HG03565 (cell line): ENCODE measurements around the gene KCNIP3.

Source experiments
- ATAC-seq: cut with Tn5 transposase; IDR thresholded peaks from one replicate; pipeline ENCODE4 v1.9.1; 2021; ENCODE audit warnings: mild to moderate bottlenecking, moderate library complexity; ENCODE audit not compliant: unreplicated experiment

Gene KCNIP3

GRCh38 chr2:95294579-95295250 lies 2.4 kb upstream of the KCNIP3 start:
- ATAC-seq, result no peak

GRCh38 chr2:95295376-95295775 lies 1.8 kb upstream of the KCNIP3 start:
- ATAC-seq, result no peak

- no peak for ATAC-seq
Measured at GRCh38 chr2:95296011-95296410, 1.1 kb upstream of the KCNIP3 start.

GRCh38 chr2:95297639-95298395 lies 670 bp downstream of the KCNIP3 start:
- no peak for ATAC-seq

- no peak for ATAC-seq
Measured at GRCh38 chr2:95298486-95299111, 1.5 kb downstream of the KCNIP3 start.

GRCh38 chr2:95299961-95300360 lies 2.8 kb downstream of the KCNIP3 start:
- ATAC-seq, result no peak

- no peak for ATAC-seq
Measured at GRCh38 chr2:95300450-95300849, 3.3 kb downstream of the KCNIP3 start.

- ATAC-seq, result no peak
Measured at GRCh38 chr2:95301186-95301585, 4.0 kb downstream of the KCNIP3 start.

GRCh38 chr2:95301876-95302641 lies 4.9 kb downstream of the KCNIP3 start:
- ATAC-seq, result no peak

- ATAC-seq, result no peak
Measured at GRCh38 chr2:95303191-95303919, 6.2 kb downstream of the KCNIP3 start.

- ATAC-seq, result no peak
Measured at GRCh38 chr2:95305380-95306061, 8.4 kb downstream of the KCNIP3 start.

- no peak for ATAC-seq
Measured at GRCh38 chr2:95306336-95306895, 9.3 kb downstream of the KCNIP3 start.

GRCh38 chr2:95307036-95307435 lies 9.9 kb downstream of the KCNIP3 start:
- no peak for ATAC-seq

GRCh38 chr2:95307878-95308277 lies 10.7 kb downstream of the KCNIP3 start:
- no peak for ATAC-seq

- ATAC-seq, result no peak
Measured at GRCh38 chr2:95308426-95308990, 11.4 kb downstream of the KCNIP3 start.

- ATAC-seq, result no peak
Measured at GRCh38 chr2:95309599-95309998, 12.5 kb downstream of the KCNIP3 start.

GRCh38 chr2:95310216-95310615 lies 13.1 kb downstream of the KCNIP3 start:
- no peak for ATAC-seq

- no peak for ATAC-seq
Measured at GRCh38 chr2:95310651-95311050, 13.5 kb downstream of the KCNIP3 start.

GRCh38 chr2:95311815-95312542 lies 14.8 kb downstream of the KCNIP3 start:
- ATAC-seq, result no peak
